ENCODE measurements around the gene USP17L24. TPM values are rescaled to one million over a fixed set of nuclear protein-coding genes. Genes with fewer than 3 reads are reported as not detected.
"Not testable (repeated sequence)": the region's sequence is repeated elsewhere in the genome, so short reads cannot be mapped to it uniquely, and the experiment has no call there.

USP17L24 gene
- total and polyA plus RNA-seq, 4 donors, result not detected

GRCh38 chr4:9362829-9363228, 37.9 kb downstream of the USP17L24 start, which contains the start of gene USP17L30:
Gene USP17L30, plus strand, starts transcription at chr4:9363129. Its CDS starts 0 bp downstream, at chr4:9363129.
- DNase-seq; H3K36me3 ChIP-seq (ENCODE audit: control insufficient read depth in 1 of 2, insufficient read depth in 2 of 2, low read length in 1 of 2); H3K4me3 ChIP-seq (ENCODE audit: low read length in 2 of 2); H3K27ac ChIP-seq (ENCODE audit: low read depth in 1 of 2, low read length in 2 of 2); ATAC-seq (ENCODE audit: low FRiP score); H3K4me1 ChIP-seq (ENCODE audit: control insufficient read depth in 1 of 2, insufficient read depth in 2 of 2, low read length in 2 of 2); H3K27me3 ChIP-seq (ENCODE audit: control insufficient read depth in 1 of 2, insufficient read depth in 2 of 2, low read length in 1 of 2); H3K9me3 ChIP-seq (ENCODE audit: control insufficient read depth, low read length); intact Hi-C loops (cut with DNase I): not testable (repeated sequence)
- no CpG with 5 or more reads among the region's 15 CpGs for WGBS, 2 donors

Other genes starting within 250 kb of the USP17L24 start
- not detected for gene FAM90A26, start 154.8 kb upstream of the USP17L24 start, total RNA-seq
- gene FAM90A26, start 154.8 kb upstream of the USP17L24 start, polyA plus RNA-seq, result not detected
- gene USP17L10, start 114.5 kb upstream of the USP17L24 start, total RNA-seq, result not detected
- not detected for gene USP17L10, start 114.5 kb upstream of the USP17L24 start, polyA plus RNA-seq
- not detected for gene USP17L11, start 109.8 kb upstream of the USP17L24 start, total RNA-seq
- not detected for gene USP17L11, start 109.8 kb upstream of the USP17L24 start, polyA plus RNA-seq
- not detected for gene USP17L12, start 105.0 kb upstream of the USP17L24 start, total RNA-seq
- gene USP17L12, start 105.0 kb upstream of the USP17L24 start, polyA plus RNA-seq, result not detected
- gene USP17L13, start 100.3 kb upstream of the USP17L24 start, total RNA-seq, result not detected
- gene USP17L13, start 100.3 kb upstream of the USP17L24 start, polyA plus RNA-seq, result not detected
- gene USP17L15, start 90.8 kb upstream of the USP17L24 start, total RNA-seq, result not detected
- not detected for gene USP17L15, start 90.8 kb upstream of the USP17L24 start, polyA plus RNA-seq
- not detected for gene USP17L17, start 81.3 kb upstream of the USP17L24 start, total RNA-seq
- not detected for gene USP17L17, start 81.3 kb upstream of the USP17L24 start, polyA plus RNA-seq
- gene USP17L18, start 76.5 kb upstream of the USP17L24 start, total RNA-seq, result not detected
- not detected for gene USP17L18, start 76.5 kb upstream of the USP17L24 start, polyA plus RNA-seq
- not detected for gene USP17L19, start 71.8 kb upstream of the USP17L24 start, total RNA-seq
- not detected for gene USP17L19, start 71.8 kb upstream of the USP17L24 start, polyA plus RNA-seq
- gene USP17L20, start 67.0 kb upstream of the USP17L24 start, total RNA-seq, result not detected
- not detected for gene USP17L20, start 67.0 kb upstream of the USP17L24 start, polyA plus RNA-seq
- gene USP17L21, start 62.3 kb upstream of the USP17L24 start, total RNA-seq, result not detected
- gene USP17L21, start 62.3 kb upstream of the USP17L24 start, polyA plus RNA-seq, result not detected
- not detected for gene USP17L22, start 57.5 kb upstream of the USP17L24 start, total RNA-seq
- gene USP17L22, start 57.5 kb upstream of the USP17L24 start, polyA plus RNA-seq, result not detected
- not detected for gene USP17L25, start 4.7 kb downstream of the USP17L24 start, total RNA-seq
- gene USP17L25, start 4.7 kb downstream of the USP17L24 start, polyA plus RNA-seq, result not detected
- not detected for gene USP17L26, start 9.5 kb downstream of the USP17L24 start, total RNA-seq
- gene USP17L26, start 9.5 kb downstream of the USP17L24 start, polyA plus RNA-seq, result not detected
- not detected for gene USP17L5, start 14.2 kb downstream of the USP17L24 start, total RNA-seq
- not detected for gene USP17L5, start 14.2 kb downstream of the USP17L24 start, polyA plus RNA-seq
- not detected for gene USP17L27, start 19.0 kb downstream of the USP17L24 start, total RNA-seq
- not detected for gene USP17L27, start 19.0 kb downstream of the USP17L24 start, polyA plus RNA-seq
- not detected for gene USP17L28, start 23.7 kb downstream of the USP17L24 start, total RNA-seq
- gene USP17L28, start 23.7 kb downstream of the USP17L24 start, polyA plus RNA-seq, result not detected
- gene USP17L29, start 28.5 kb downstream of the USP17L24 start, total RNA-seq, result not detected
- gene USP17L29, start 28.5 kb downstream of the USP17L24 start, polyA plus RNA-seq, result not detected
- not detected for gene USP17L30, start 38.0 kb downstream of the USP17L24 start, total RNA-seq
- not detected for gene USP17L30, start 38.0 kb downstream of the USP17L24 start, polyA plus RNA-seq
- gene DEFB131A, start 119.2 kb downstream of the USP17L24 start, total RNA-seq, result not detected
- gene DEFB131A, start 119.2 kb downstream of the USP17L24 start, polyA plus RNA-seq, result not detected

Data from aorta (tissue), 5 donors.